Measurements from ENCODE around the gene RHBDF1.
A peak's percentile ranks its signal among the peaks of the same experiment; 100 is the strongest.

RHBDF1 gene

GRCh38 chr16:92431-93339 is 20.3 kb upstream of the RHBDF1 start:
- DNase-seq: peak in 1 of 3 experiments; percentile 55

GRCh38 chr16:91484-91883 is 19.1 kb upstream of the RHBDF1 start:
- peak in 2 of 3 experiments; percentile 13 to 83 for DNase-seq

GRCh38 chr16:89391-90302 is 17.2 kb upstream of the RHBDF1 start:
- DNase-seq: no peak

GRCh38 chr16:88613-89012 is 16.2 kb upstream of the RHBDF1 start:
- DNase-seq: no peak

GRCh38 chr16:86483-86952 is 14.1 kb upstream of the RHBDF1 start:
- DNase-seq: no peak

- no peak for DNase-seq
These were observed 13.4 kb upstream of the RHBDF1 start for GRCh38 chr16:85865-86264.

GRCh38 chr16:85407-85782 is 13.0 kb upstream of the RHBDF1 start:
- no peak for DNase-seq

GRCh38 chr16:84718-85406 is 12.4 kb upstream of the RHBDF1 start:
- DNase-seq: peak in 2 of 3 experiments; percentile 65 to 77

GRCh38 chr16:83781-84615 is 11.6 kb upstream of the RHBDF1 start:
- peak in 2 of 3 experiments; percentile 65 to 73 for DNase-seq

- no peak for DNase-seq
These were observed 10.7 kb upstream of the RHBDF1 start for GRCh38 chr16:83060-83603.

- DNase-seq: no peak
These were observed 7.0 kb upstream of the RHBDF1 start for GRCh38 chr16:79151-80054.

GRCh38 chr16:78444-79150 is 6.2 kb upstream of the RHBDF1 start:
- peak in 2 of 3 experiments; percentile 42 to 54 for DNase-seq

- DNase-seq: peak; percentile 80 to 91 (median 84)
These were observed 5.5 kb upstream of the RHBDF1 start, which contains the start of gene MPG for GRCh38 chr16:77807-78443. Gene MPG, plus strand, starts transcription at chr16:78225. Its CDS starts 85 bp downstream, at chr16:78310.

GRCh38 chr16:77273-77806 is 4.9 kb upstream of the RHBDF1 start:
- peak in 2 of 3 experiments; percentile 70 to 74 for DNase-seq

GRCh38 chr16:76535-77272 is 4.3 kb upstream of the RHBDF1 start:
- DNase-seq: peak in 1 of 3 experiments; percentile 14

- no peak for DNase-seq
These were observed 3.4 kb upstream of the RHBDF1 start for GRCh38 chr16:75580-76501.
